ENCODE data around the gene PHC2. TPM values are rescaled to one million over a fixed set of nuclear protein-coding genes. Genes with fewer than 3 reads are reported as not detected.

PHC2 gene
- total and polyA plus RNA-seq, 2 donors from 2014 or later = 118 to 149 TPM

GRCh38 chr1:33367485-33368405 lies 63.1 kb downstream of the PHC2 start:
- H3K27ac ChIP-seq (ENCODE audit: low read depth in 2 of 2, low read length in 2 of 2) = no peak overlapping the region
- H3K36me3 ChIP-seq (ENCODE audit: control insufficient read depth in 2 of 3, insufficient read depth in 3 of 3, low read length in 3 of 3) = peaks cover 0 to 11% (median 2%) of the 10 kb centered on the region in 3 donors
- FAIRE-seq (no peak), DNase-seq (peak; percentile 85 to 95 (median 91))
- no peaks in the 10 kb centered on the region for H3K9me3 ChIP-seq (ENCODE audit: control insufficient read depth in 2 of 3, insufficient read depth in 1 of 3, low read length in 3 of 3)
- peaks cover 25 to 48% (median 36%) of the 10 kb centered on the region in 3 donors for H3K4me1 ChIP-seq (ENCODE audit: control insufficient read depth in 2 of 3, insufficient read depth in 2 of 3, low read depth in 1 of 3, low read length in 3 of 3)
- H3K27me3 ChIP-seq (ENCODE audit: control insufficient read depth, insufficient read depth, low read length) = no peaks in the 10 kb centered on the region
- peak overlapping the region in 1 of 3 donors; percentile 34 for H3K9ac ChIP-seq (ENCODE audit: low read length in 3 of 3)
- intact Hi-C loops (cut with DNase I) = loop anchor here (5.0 kb wide), 1 partner anchor 70 kb away; no protein-coding TSS in a partner anchor
- no peak overlapping the region for H3K4me3 ChIP-seq (ENCODE audit: low read length in 3 of 3)
- peak; percentile 99 for TF ChIP-seq CTCF (IDR thresholded peaks at IDR 0.05; ENCODE audit: borderline replicate concordance, extremely low read depth, insufficient read depth)

- H3K4me1 ChIP-seq (ENCODE audit: control insufficient read depth in 2 of 3, insufficient read depth in 2 of 3, low read depth in 1 of 3, low read length in 3 of 3) = peaks cover 30 to 51% (median 44%) of the 10 kb centered on the region in 3 donors
- H3K27ac ChIP-seq (ENCODE audit: low read depth in 2 of 2, low read length in 2 of 2) = peak overlapping the region in 1 of 2 donors; percentile 30
- H3K9ac ChIP-seq (ENCODE audit: low read length in 3 of 3) = no peak overlapping the region
- TF ChIP-seq CTCF (IDR thresholded peaks at IDR 0.05; ENCODE audit: borderline replicate concordance, extremely low read depth, insufficient read depth) = no peak
- H3K4me3 ChIP-seq (ENCODE audit: low read length in 3 of 3) = no peak overlapping the region
- H3K9me3 ChIP-seq (ENCODE audit: control insufficient read depth in 2 of 3, insufficient read depth in 1 of 3, low read length in 3 of 3) = no peaks in the 10 kb centered on the region
- intact Hi-C loops (cut with DNase I) = loop anchor here (5.0 kb wide), 1 partner anchor 70 kb away; no protein-coding TSS in a partner anchor
- no peak for FAIRE-seq
- peaks cover 0 to 11% (median 0%) of the 10 kb centered on the region in 3 donors for H3K36me3 ChIP-seq (ENCODE audit: control insufficient read depth in 2 of 3, insufficient read depth in 3 of 3, low read length in 3 of 3)
- no peak for DNase-seq
- no peaks in the 10 kb centered on the region for H3K27me3 ChIP-seq (ENCODE audit: control insufficient read depth, insufficient read depth, low read length)
Observed at GRCh38 chr1:33366762-33367484, 64.0 kb downstream of the PHC2 start.

GRCh38 chr1:33365560-33365997 lies 65.3 kb downstream of the PHC2 start:
- Histone ChIP-seq H3K36me3 (ENCODE audit: control insufficient read depth in 2 of 3, insufficient read depth in 3 of 3, low read length in 3 of 3) (peaks cover 0 to 8% (median 0%) of the 10 kb centered on the region in 3 donors), H3K9ac (ENCODE audit: low read length in 3 of 3) (peak overlapping the region in 2 of 3 donors; percentile 6 to 49), H3K27ac (ENCODE audit: low read depth in 2 of 2, low read length in 2 of 2) (peak overlapping the region; percentile 76 to 87), H3K4me3 (ENCODE audit: low read length in 3 of 3) (no peak overlapping the region), H3K9me3 (ENCODE audit: control insufficient read depth in 2 of 3, insufficient read depth in 1 of 3, low read length in 3 of 3) (no peaks in the 10 kb centered on the region), H3K4me1 (ENCODE audit: control insufficient read depth in 2 of 3, insufficient read depth in 2 of 3, low read depth in 1 of 3, low read length in 3 of 3) (peaks cover 30 to 57% (median 49%) of the 10 kb centered on the region in 3 donors), H3K27me3 (ENCODE audit: control insufficient read depth, insufficient read depth, low read length) (no peaks in the 10 kb centered on the region)
- no peak for TF ChIP-seq CTCF (IDR thresholded peaks at IDR 0.05; ENCODE audit: borderline replicate concordance, extremely low read depth, insufficient read depth)
- no peak for FAIRE-seq
- peak in 3 of 5 donors; percentile 41 to 69 (median 44) for DNase-seq
- intact Hi-C loops (cut with DNase I) = loop anchor here (5.0 kb wide), 1 partner anchor 68 kb away; no protein-coding TSS in a partner anchor

All from kidney (tissue), 14 donors.